GM23338 (cell line): ENCODE measurements around the gene CABP4. TPM values are rescaled to one million over a fixed set of nuclear protein-coding genes. Genes with fewer than 3 reads are reported as not detected.
"Not testable (repeated sequence)": the region's sequence is repeated elsewhere in the genome, so short reads cannot be mapped to it uniquely, and the experiment has no call there.

Experiments
- ATAC-seq: fragments of 200-7000 bp; cut with Tn5 transposase; 3 replicates; pipeline ENCODE4 v1.9.1; 2020
- DNase-seq: peaks from one replicate; pipeline ENCODE4 v3.0.0-alpha.2; 2015; ENCODE audit warnings: low spot score
- H2AFZ ChIP-seq: fragments of 200-600 bp; sonication (generic); 2 replicates; pipeline ENCODE4 v1.8.0; 2016; ENCODE audit warnings: antibody characterized with exemption, mild to moderate bottlenecking, moderate library complexity
- H3F3A ChIP-seq: fragments of 200-600 bp; sonication (generic); replicated peaks from 2 replicates; pipeline ENCODE4 v1.8.0; 2017; ENCODE audit warnings: antibody characterized with exemption, mixed run types, low read depth
- H3K27ac ChIP-seq: fragments of 200-600 bp; sonication (generic); 2 replicates; pipeline ENCODE4 v1.6.1; 2016; ENCODE audit warnings: low read depth
- H3K27me3 ChIP-seq: fragments of 200-600 bp; sonication (generic); 2 replicates; pipeline ENCODE4 v1.8.0; 2016; ENCODE audit warnings: mild to moderate bottlenecking, mixed run types, moderate library complexity; ENCODE audit not compliant: insufficient read depth
- H3K36me3 ChIP-seq: fragments of 200-600 bp; sonication (generic); 2 replicates; pipeline ENCODE4 v1.8.0; 2016; ENCODE audit warnings: mild to moderate bottlenecking; ENCODE audit not compliant: insufficient read depth
- H3K4me1 ChIP-seq: fragments of 200-600 bp; sonication (generic); 2 replicates; pipeline ENCODE4 v1.8.0; 2016; ENCODE audit warnings: mild to moderate bottlenecking, moderate library complexity; ENCODE audit not compliant: insufficient read depth
- H3K4me2 ChIP-seq: fragments of 200-600 bp; sonication (generic); 2 replicates; pipeline ENCODE4 v1.7.1; 2017; ENCODE audit warnings: mixed run types
- H3K4me3 ChIP-seq: fragments of 200-600 bp; sonication (generic); 2 replicates; pipeline ENCODE4 v1.6.1; 2016; ENCODE audit warnings: mixed run types
- H3K79me2 ChIP-seq: fragments of 200-600 bp; sonication (generic); replicated peaks from 2 replicates; pipeline ENCODE4 v1.8.0; 2017; ENCODE audit warnings: mild to moderate bottlenecking; ENCODE audit not compliant: insufficient read depth
- H3K9me2 ChIP-seq: fragments of 200-600 bp; sonication (generic); 2 replicates; pipeline ENCODE4 v1.8.0; 2017; ENCODE audit not compliant: insufficient read depth
- H4K20me1 ChIP-seq: fragments of 200-600 bp; sonication (generic); replicated peaks from 2 replicates; pipeline ENCODE4 v1.8.0; 2017; ENCODE audit warnings: mild to moderate bottlenecking; ENCODE audit not compliant: insufficient read depth
- H3K27ac Mint-ChIP-seq: 2 replicates; pipeline ENCODE4 v1.8.0; 2020; ENCODE audit warnings: inconsistent platforms, mild to moderate bottlenecking, moderate library complexity, mixed read lengths
- H3K27me3 Mint-ChIP-seq: 3 replicates; pipeline ENCODE4 v1.8.0; 2022; ENCODE audit warnings: low read depth, mild to moderate bottlenecking, moderate library complexity, mixed read lengths, inconsistent platforms; ENCODE audit not compliant: insufficient read depth, poor library complexity
- H3K36me3 Mint-ChIP-seq: 3 replicates; pipeline ENCODE4 v1.8.0; 2021; ENCODE audit warnings: low read depth, mild to moderate bottlenecking, inconsistent platforms, moderate library complexity, mixed read lengths
- H3K4me1 Mint-ChIP-seq: 3 replicates; pipeline ENCODE4 v1.8.0; 2020; ENCODE audit warnings: mild to moderate bottlenecking, inconsistent platforms, mixed read lengths
- H3K4me3 Mint-ChIP-seq: 3 replicates; pipeline ENCODE4 v1.8.0; 2021; ENCODE audit warnings: moderate library complexity, mild to moderate bottlenecking, inconsistent platforms, mixed read lengths
- H3K9me3 Mint-ChIP-seq: 3 replicates; pipeline ENCODE4 v1.8.0; 2020; ENCODE audit warnings: moderate library complexity, mild to moderate bottlenecking, inconsistent platforms, mixed read lengths
- CREB1 ChIP-seq: fragments of 250-450 bp; sonication (Bioruptor Pico); IDR thresholded peaks from 2 replicates; pipeline ENCODE4 v1.5.0; 2020; ENCODE audit warnings: low read depth, mild to moderate bottlenecking, moderate library complexity
- CTCF ChIP-seq, 2 experiments: fragments of 200-600 bp in 1 of 2; sonication (generic) in 1 of 2; conservative IDR thresholded peaks; 2 replicates each; pipeline versions ENCODE4 v1.5.1 to v1.6.1; 2016 to 2017; ENCODE audit warnings: antibody characterized with exemption in 2 of 2, low read depth in 2 of 2, mild to moderate bottlenecking in 2 of 2, moderate library complexity in 1 of 2
- EZH2phosphoT487 ChIP-seq: fragments of 200-600 bp; sonication (generic); IDR thresholded peaks from one replicate; pipeline ENCODE4 v1.8.1; 2018; ENCODE audit warnings: antibody characterized with exemption; ENCODE audit not compliant: unreplicated experiment
- JUNB ChIP-seq: IDR thresholded peaks from one replicate; pipeline ENCODE4 v1.6.1; 2016; ENCODE audit warnings: antibody characterized with exemption; ENCODE audit not compliant: unreplicated experiment
- NANOG ChIP-seq: IDR thresholded peaks from 2 replicates; pipeline ENCODE4 v1.6.1; 2016; ENCODE audit warnings: antibody characterized with exemption, borderline replicate concordance
- POLR2AphosphoS5 ChIP-seq: IDR thresholded peaks from 2 replicates; pipeline ENCODE4 v1.6.1; 2016; ENCODE audit warnings: antibody characterized with exemption, low read depth
- REST ChIP-seq: IDR thresholded peaks from one replicate; pipeline ENCODE4 v1.6.1; 2018; ENCODE audit warnings: antibody characterized with exemption; ENCODE audit not compliant: unreplicated experiment
- STAT1 ChIP-seq: IDR thresholded peaks from one replicate; pipeline ENCODE4 v1.6.1; 2016; ENCODE audit warnings: antibody characterized with exemption; ENCODE audit not compliant: unreplicated experiment
- ZNF331 ChIP-seq: fragments of 250-450 bp; sonication (Bioruptor Pico); IDR thresholded peaks from 2 replicates; pipeline ENCODE4 v1.5.0; 2020; ENCODE audit warnings: low read depth, mild to moderate bottlenecking, moderate library complexity
- ZNF462 ChIP-seq: fragments of 250-450 bp; sonication (Bioruptor Pico); IDR thresholded peaks from 2 replicates; pipeline ENCODE4 v1.5.0; 2020; ENCODE audit warnings: mild to moderate bottlenecking, moderate library complexity
- polyA plus RNA-seq: library from polyadenylated mRNA; unstranded; fragments of >200 nt; fragmentation: Nextera tagmentation; extraction: Ambion mirVana; gene quantifications from 2 replicates; pipeline ENCODE4 v1.2.1, GENCODE V29; 2016
- total RNA-seq: library from RNA; depleted of rRNA; stranded (reverse); fragments of >200 nt; shearing (Covaris generic); gene quantifications from 2 replicates; pipeline ENCODE4 v1.2.3, GENCODE V29; 2014
- TF ChIP-seq, protein P1 (sequence below): IDR thresholded peaks from 2 replicates; pipeline ENCODE4 v1.6.1; 2016; ENCODE audit warnings: antibody characterized with exemption

Gene CABP4
- total and polyA plus RNA-seq, 2 experiments from 2014 or later: 0.28 TPM; not detected in 1

- no peaks in the 10 kb centered on the region for H3K27me3 ChIP-seq
- H4K20me1 ChIP-seq: no peaks in the 10 kb centered on the region
- no peaks in the 10 kb centered on the region for H3K9me3 Mint-ChIP-seq
- ATAC-seq (peak; percentile 3; the same call in 2 of the 3 replicates), DNase-seq (peak; percentile 32)
- no peak for TF ChIP-seq ZNF462 (CRISPR knock-in tag)
- no peak for TF ChIP-seq STAT1
- TF ChIP-seq JUNB: no peak
- no peak for TF ChIP-seq CREB1 (CRISPR knock-in tag)
- no peak for TF ChIP-seq EZH2phosphoT487
- TF ChIP-seq NANOG: no peak
- TF ChIP-seq REST: no peak
- no peak for TF ChIP-seq POLR2AphosphoS5
- TF ChIP-seq CTCF (conservative IDR thresholded peaks at IDR 0.05; ENCODE audit: low read depth in 2 of 2): no peak
- TF ChIP-seq, protein P1, sequence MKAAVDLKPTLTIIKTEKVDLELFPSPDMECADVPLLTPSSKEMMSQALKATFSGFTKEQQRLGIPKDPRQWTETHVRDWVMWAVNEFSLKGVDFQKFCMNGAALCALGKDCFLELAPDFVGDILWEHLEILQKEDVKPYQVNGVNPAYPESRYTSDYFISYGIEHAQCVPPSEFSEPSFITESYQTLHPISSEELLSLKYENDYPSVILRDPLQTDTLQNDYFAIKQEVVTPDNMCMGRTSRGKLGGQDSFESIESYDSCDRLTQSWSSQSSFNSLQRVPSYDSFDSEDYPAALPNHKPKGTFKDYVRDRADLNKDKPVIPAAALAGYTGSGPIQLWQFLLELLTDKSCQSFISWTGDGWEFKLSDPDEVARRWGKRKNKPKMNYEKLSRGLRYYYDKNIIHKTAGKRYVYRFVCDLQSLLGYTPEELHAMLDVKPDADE: no peak
- no peak for TF ChIP-seq ZNF331 (CRISPR knock-in tag)
- H2AFZ ChIP-seq: no peak overlapping the region
- peak overlapping the region; percentile 92 for H3K27ac Mint-ChIP-seq
- no peaks in the 10 kb centered on the region for H3K9me2 ChIP-seq
- H3K36me3 ChIP-seq: no peaks in the 10 kb centered on the region
- H3K4me2 ChIP-seq: peak overlapping the region; percentile 94
- peaks cover 9% of the 10 kb centered on the region; the same call in 1 of the 2 replicates for H3K79me2 ChIP-seq
- H3K4me3 Mint-ChIP-seq: peak overlapping the region; percentile 85
- H3K27me3 Mint-ChIP-seq: peaks cover 18% of the 10 kb centered on the region
- H3K36me3 Mint-ChIP-seq: no peaks in the 10 kb centered on the region; the same call in 2 of the 3 replicates
- peaks cover 13% of the 10 kb centered on the region; the same call in 1 of the 2 replicates for H3K4me1 ChIP-seq
- H3K27ac ChIP-seq: peak overlapping the region; percentile 84; the same call in 1 of the 2 replicates
- H3K4me1 Mint-ChIP-seq: peaks cover 15% of the 10 kb centered on the region; the same call in 2 of the 3 replicates
- H3K4me3 ChIP-seq: peak overlapping the region; percentile 93
- H3F3A ChIP-seq: no peaks in the 10 kb centered on the region
Measured at GRCh38 chr11:67465189-67465510, 10.0 kb downstream of the CABP4 start.

- H3K79me2 ChIP-seq, H3K36me3 ChIP-seq, H3K36me3 Mint-ChIP-seq, ATAC-seq, H3K9me3 Mint-ChIP-seq, DNase-seq, H3F3A ChIP-seq, H4K20me1 ChIP-seq, H3K9me2 ChIP-seq, H2AFZ ChIP-seq, H3K27me3 ChIP-seq: not testable (repeated sequence)
- Histone ChIP-seq H3K27ac (peak overlapping the region; percentile 84; the same call in 1 of the 2 replicates), H3K4me1 (peaks cover 13% of the 10 kb centered on the region; the same call in 1 of the 2 replicates), H3K4me2 (peak overlapping the region; percentile 94), H3K4me3 (peak overlapping the region; percentile 93)
- Mint-ChIP-seq H3K27me3 (peaks cover 18% of the 10 kb centered on the region), H3K4me1 (peaks cover 15% of the 10 kb centered on the region; the same call in 2 of the 3 replicates), H3K27ac (peak overlapping the region; percentile 92), H3K4me3 (peak overlapping the region; percentile 85)
Measured at GRCh38 chr11:67465530-67465929, 10.4 kb downstream of the CABP4 start.
